HG03442 (cell line): ENCODE measurements around the gene ZNF358.

Source experiments
- ATAC-seq: cut with Tn5 transposase; IDR thresholded peaks from one replicate; pipeline ENCODE4 v1.9.1; 2021; ENCODE audit warnings: mild to moderate bottlenecking, moderate library complexity; ENCODE audit not compliant: unreplicated experiment

ZNF358 gene

GRCh38 chr19:7554990-7555864 lies 39.3 kb downstream of the ZNF358 start:
- ATAC-seq: no peak

- ATAC-seq: no peak
Measured at GRCh38 chr19:7556696-7557315, 40.9 kb downstream of the ZNF358 start.

- no peak for ATAC-seq
Measured at GRCh38 chr19:7558667-7559066, 42.8 kb downstream of the ZNF358 start.

GRCh38 chr19:7559102-7559501 lies 43.2 kb downstream of the ZNF358 start:
- ATAC-seq: no peak

GRCh38 chr19:7560255-7560654 lies 44.4 kb downstream of the ZNF358 start:
- no peak for ATAC-seq

- no peak for ATAC-seq
Measured at GRCh38 chr19:7561325-7561724, 45.4 kb downstream of the ZNF358 start.

- no peak for ATAC-seq
Measured at GRCh38 chr19:7562646-7563393, 46.9 kb downstream of the ZNF358 start.

GRCh38 chr19:7564866-7565265 lies 49.0 kb downstream of the ZNF358 start:
- no peak for ATAC-seq

- no peak for ATAC-seq
Measured at GRCh38 chr19:7565332-7565731, 49.4 kb downstream of the ZNF358 start.
